CD4-positive, alpha-beta T cell (primary cell): ENCODE results near the gene LRRC25. TPM values are rescaled to one million over a fixed set of nuclear protein-coding genes. Genes with fewer than 3 reads are reported as not detected.
A peak's percentile ranks its signal among the peaks of the same experiment; 100 is the strongest.

ENCODE experiments used
- ATAC-seq: fragments of 200-7000 bp; cut with Tn5 transposase; one replicate; pipeline ENCODE4 v1.10.0; 2022; ENCODE audit warnings: mild to moderate bottlenecking; ENCODE audit not compliant: poor library complexity
- CTCF ChIA-PET: fragments of 350-600 bp; sonication (Branson Sonifier 250); formaldehyde crosslinking; loops from one replicate; lab custom pipeline; 2021; ENCODE audit warnings: antibody characterized with exemption, inconsistent platforms; lab: Charles Lee
- POLR2A ChIA-PET: fragments of 350-600 bp; sonication (Branson Sonifier 250); formaldehyde crosslinking; loops from one replicate; lab custom pipeline; 2021; ENCODE audit warnings: antibody characterized with exemption, inconsistent platforms; lab: Charles Lee
- DNase-seq, 14 experiments: peaks; one replicate each; pipeline ENCODE4 v3.0.0-alpha.2; 2013 to 2020; ENCODE audit warnings: mixed read lengths in 2 of 14
- H3K27ac ChIP-seq, 2 donors: one replicate each; pipeline versions ENCODE4 v1.5.1 to v1.7.0; 2013; ENCODE audit warnings: low read length in 2 of 2, low read depth in 1 of 2, mild to moderate bottlenecking in 1 of 2
- H3K27me3 ChIP-seq, 2 experiments: 1 replicate in 1 of 2; 2 replicates in 1 of 2; pipeline versions ENCODE4 v1.6.1 to v1.7.0; 2013; ENCODE audit warnings: low read length in 2 of 2, control low read depth in 1 of 2, mild to moderate bottlenecking in 1 of 2, moderate library complexity in 1 of 2; ENCODE audit not compliant: insufficient read depth in 2 of 2, control insufficient read depth in 1 of 2
- H3K36me3 ChIP-seq: one replicate; pipeline ENCODE4 v1.6.1; 2013; ENCODE audit warnings: low read length, control low read depth; ENCODE audit not compliant: insufficient read depth
- H3K4me1 ChIP-seq: one replicate; pipeline ENCODE4 v1.6.1; 2013; ENCODE audit warnings: low read length, control low read depth; ENCODE audit not compliant: insufficient read depth
- H3K4me3 ChIP-seq: one replicate; pipeline ENCODE4 v1.5.1; 2013; ENCODE audit warnings: mild to moderate bottlenecking, low read length, moderate library complexity
- H3K9me3 ChIP-seq, 2 experiments: 1 replicate in 1 of 2; 2 replicates in 1 of 2; pipeline versions ENCODE4 v1.6.1 to v1.7.0; 2013; ENCODE audit warnings: low read length in 2 of 2, mild to moderate bottlenecking in 2 of 2, control low read depth in 1 of 2, moderate library complexity in 1 of 2; ENCODE audit not compliant: control insufficient read depth in 1 of 2, insufficient read depth in 1 of 2
- H3K27ac Mint-ChIP-seq: one replicate; pipeline ENCODE4 v1.8.0; 2020; ENCODE audit warnings: mixed read lengths
- H3K27me3 Mint-ChIP-seq: one replicate; pipeline ENCODE4 v1.8.0; 2021; ENCODE audit warnings: mixed read lengths
- H3K36me3 Mint-ChIP-seq: one replicate; pipeline ENCODE4 v1.8.0; 2021; ENCODE audit warnings: low read depth, mixed read lengths
- H3K4me1 Mint-ChIP-seq: one replicate; pipeline ENCODE4 v1.8.0; 2021; ENCODE audit warnings: low read depth, mixed read lengths
- H3K4me3 Mint-ChIP-seq: one replicate; pipeline ENCODE4 v1.8.0; 2020; ENCODE audit warnings: mild to moderate bottlenecking, mixed read lengths
- H3K9me3 Mint-ChIP-seq: one replicate; pipeline ENCODE4 v1.8.0; 2020; ENCODE audit warnings: mixed read lengths
- CTCF ChIP-seq: fragments of 200-600 bp; IDR thresholded peaks from one replicate; pipeline ENCODE4 v1.8.0; 2022; ENCODE audit warnings: antibody characterized with exemption, mild to moderate bottlenecking
- intact Hi-C, 2 experiments: fragments of 100-400 bp; cut with DNase I in 1 of 2; cut with micrococcal nuclease in 1 of 2; formaldehyde crosslinking; loops; one replicate each; pipeline versions ENCODE4 v1.15.1 to v1.9.0; 2023 to 2025; cut with DNase I, micrococcal nuclease
- polyA plus RNA-seq, 2 donors: library from polyadenylated mRNA; unstranded; fragments of 120-200 nt; gene quantifications; one replicate each; pipeline ENCODE4 v1.2.1, GENCODE V29; 2013
- total RNA-seq, 174 experiments: library from RNA in 2 of 174; stranded (reverse) in 2 of 174; gene quantifications; one replicate each; pipeline ENCODE4 v1.2.3 and lab custom pipeline; 2021 to 2026

LRRC25 gene
- total RNA-seq (under 1 TPM; 0.82 to 0.92 TPM), total RNA-seq (lab: John Stamatoyannopoulos, UW) (0 to 8.7 (median 0.09) reads per million in 172 experiments)
- 13.9 TPM for polyA plus RNA-seq (2013, experiment 1 of 2)
- 11.1 TPM for polyA plus RNA-seq (2013, experiment 2 of 2)

GRCh38 chr19:18397242-18398202, at the start of gene LRRC25:
Gene LRRC25 (minus strand): TSS chr19:18397622. CDS start chr19:18396963, 659 bp downstream.
- intact Hi-C loops: no loop called here
- H3K27ac ChIP-seq: no peak within 1 kb of the TSS
- H3K9me3 ChIP-seq: peaks cover 0 to 7% of the 10 kb centered on the region in 2 experiments
- ChIA-PET CTCF (interaction anchor here (0.6 to 2.1 kb wide), 2 partner anchors 9 to 59 kb away, joined by 3 to 8 read pairs; no protein-coding TSS in a partner anchor), POLR2A (no interaction called here)
- Mint-ChIP-seq H3K36me3 (no peaks in the 10 kb centered on the region), H3K4me3 (no peak within 1 kb of the TSS), H3K27ac (no peak within 1 kb of the TSS), H3K27me3 (peaks cover 30% of the 10 kb centered on the region), H3K4me1 (no peaks in the 10 kb centered on the region), H3K9me3 (no peaks in the 10 kb centered on the region)
- no peak for TF ChIP-seq CTCF
- H3K27me3 ChIP-seq: peaks cover 23 to 27% of the 10 kb centered on the region in 2 experiments
- H3K4me1 ChIP-seq: peaks cover 10% of the 10 kb centered on the region
- peak; percentile 58 for ATAC-seq
- peak in 3 of 14 experiments; percentile 31 to 74 (median 64) for DNase-seq
- no peaks in the 10 kb centered on the region for H3K36me3 ChIP-seq
- H3K4me3 ChIP-seq: peak within 1 kb of the TSS; percentile 38

- Mint-ChIP-seq H3K27ac (no peak overlapping the region), H3K36me3 (peaks cover 72% of the 10 kb centered on the region), H3K9me3 (no peaks in the 10 kb centered on the region), H3K4me1 (peaks cover 18% of the 10 kb centered on the region), H3K27me3 (no peaks in the 10 kb centered on the region), H3K4me3 (no peak overlapping the region)
- intact Hi-C loops: no loop called here
- peaks cover 77% of the 10 kb centered on the region for H3K36me3 ChIP-seq
- no peak overlapping the region for H3K4me3 ChIP-seq
- H3K4me1 ChIP-seq: peaks cover 21% of the 10 kb centered on the region
- no peak for TF ChIP-seq CTCF
- no peak for ATAC-seq
- H3K9me3 ChIP-seq: peaks cover 0 to 5% of the 10 kb centered on the region in 2 experiments
- POLR2A ChIA-PET: no interaction called here
- CTCF ChIA-PET: no interaction called here
- no peaks in the 10 kb centered on the region for H3K27me3 ChIP-seq
- H3K27ac ChIP-seq: no peak overlapping the region
- DNase-seq: no peak
These were observed 49.5 kb upstream of the LRRC25 start for GRCh38 chr19:18446811-18447359.

GRCh38 chr19:18446145-18446810, 48.9 kb upstream of the LRRC25 start:
- DNase-seq: no peak
- Mint-ChIP-seq H3K4me3 (no peak overlapping the region), H3K27ac (no peak overlapping the region), H3K9me3 (no peaks in the 10 kb centered on the region), H3K4me1 (peaks cover 24% of the 10 kb centered on the region), H3K36me3 (peaks cover 71% of the 10 kb centered on the region), H3K27me3 (no peaks in the 10 kb centered on the region)
- H3K27ac ChIP-seq: no peak overlapping the region
- POLR2A ChIA-PET: no interaction called here
- intact Hi-C loops: no loop called here
- no peak for TF ChIP-seq CTCF
- CTCF ChIA-PET: no interaction called here
- H3K4me1 ChIP-seq: peaks cover 24% of the 10 kb centered on the region
- no peaks in the 10 kb centered on the region for H3K27me3 ChIP-seq
- H3K36me3 ChIP-seq: peaks cover 72% of the 10 kb centered on the region
- H3K9me3 ChIP-seq: peaks cover 0 to 8% of the 10 kb centered on the region in 2 experiments
- H3K4me3 ChIP-seq: no peak overlapping the region
- ATAC-seq: no peak
